Parietal lobe (tissue), 1 donor: ENCODE results near the gene PHF21B. TPM values are rescaled to one million over a fixed set of nuclear protein-coding genes. Genes with fewer than 3 reads are reported as not detected.

Experiments
- total RNA-seq: library from RNA; depleted of rRNA; stranded (reverse); fragments of >200 nt; gene quantifications from one replicate; pipeline ENCODE4 v1.2.3, GENCODE V29; 2014

The PHF21B gene
- 38.5 TPM for total RNA-seq

DNA sequence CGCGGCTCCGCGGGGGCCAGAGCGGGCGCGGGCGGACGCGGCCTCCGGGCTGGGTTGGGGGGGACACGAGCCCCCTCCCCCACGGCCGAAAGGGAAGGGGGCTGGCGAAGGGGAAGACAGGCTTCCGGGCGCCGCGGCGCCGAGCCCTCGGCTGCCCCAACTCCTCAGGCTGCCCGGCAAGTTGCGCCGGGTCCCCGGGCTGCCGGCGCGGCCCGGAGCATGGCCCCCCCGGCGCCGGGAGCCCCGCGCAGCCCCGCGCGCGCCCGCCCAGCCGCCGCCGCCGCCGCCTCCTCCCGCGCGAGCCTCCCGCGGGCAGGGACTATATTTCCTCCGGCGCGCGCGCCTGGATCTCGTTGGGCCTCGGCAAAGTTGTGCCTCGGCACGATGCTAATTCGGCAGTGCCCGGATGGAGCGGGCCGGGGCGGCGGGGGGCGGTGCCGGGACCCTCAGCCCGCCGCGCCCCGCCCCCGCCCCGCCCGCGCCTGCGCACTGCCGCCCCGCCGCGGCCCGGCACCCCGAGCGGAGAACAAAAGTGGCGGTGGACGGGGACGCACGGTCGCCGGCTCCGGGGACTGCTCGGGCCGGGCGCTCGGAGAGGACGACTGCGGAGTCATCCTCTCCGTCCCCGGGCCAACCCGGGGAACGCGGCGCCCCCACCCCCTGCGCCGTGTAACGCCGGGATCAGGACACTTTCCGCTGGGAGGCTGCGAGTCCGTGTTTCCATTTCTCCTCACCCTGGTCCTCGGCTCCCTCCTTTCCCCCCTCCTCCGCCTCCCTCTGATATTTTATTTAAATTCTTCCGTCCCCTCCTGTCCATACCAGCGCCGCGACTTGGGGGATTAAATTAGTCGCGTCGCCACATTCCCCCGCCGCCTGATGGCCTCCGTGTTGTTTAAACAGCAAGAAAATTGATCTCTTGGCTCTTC, at the start of gene PHF21B:
Gene PHF21B (minus strand): TSS at position 400 of the 926 bp plus-strand sequence. CDS start 456 bp downstream, outside the sequence.

Other genes with a start within 250 kb of the PHF21B start
- gene NUP50, start 153.9 kb upstream of the PHF21B start, total RNA-seq: 55.1 TPM
- gene KIAA0930, start 230.9 kb upstream of the PHF21B start, total RNA-seq: 47.0 TPM